ENCODE data around the gene WIF1.

Gene WIF1

GRCh38 chr12:65121956-65122469 lies 908 bp upstream of the WIF1 start:
- DNase-seq, result no peak

GRCh38 chr12:65119063-65119462 lies 2.0 kb downstream of the WIF1 start:
- DNase-seq, result no peak

GRCh38 chr12:65113621-65114035 lies 7.5 kb downstream of the WIF1 start:
- no peak for DNase-seq

- DNase-seq, result no peak
Observed at GRCh38 chr12:65106948-65107347, 14.2 kb downstream of the WIF1 start.

- no peak for DNase-seq
Observed at GRCh38 chr12:65100140-65100539, 21.0 kb downstream of the WIF1 start.

GRCh38 chr12:65099182-65099581 lies 21.9 kb downstream of the WIF1 start:
- no peak for DNase-seq

- DNase-seq, result no peak
Observed at GRCh38 chr12:65098364-65098763, 22.7 kb downstream of the WIF1 start.

- DNase-seq, result no peak
Observed at GRCh38 chr12:65094722-65095121, 26.4 kb downstream of the WIF1 start.

- no peak for DNase-seq
Observed at GRCh38 chr12:65093606-65094005, 27.5 kb downstream of the WIF1 start.

GRCh38 chr12:65090461-65090860 lies 30.6 kb downstream of the WIF1 start:
- DNase-seq, result no peak

- DNase-seq, result no peak
Observed at GRCh38 chr12:65086236-65086635, 34.9 kb downstream of the WIF1 start.

- no peak for DNase-seq
Observed at GRCh38 chr12:65084579-65084978, 36.5 kb downstream of the WIF1 start.

- DNase-seq, result no peak
Observed at GRCh38 chr12:65083581-65083980, 37.5 kb downstream of the WIF1 start.

- no peak for DNase-seq
Observed at GRCh38 chr12:65082406-65082805, 38.7 kb downstream of the WIF1 start.

GRCh38 chr12:65081496-65081895 lies 39.6 kb downstream of the WIF1 start:
- no peak for DNase-seq

- no peak for DNase-seq
Observed at GRCh38 chr12:65074932-65075331, 46.2 kb downstream of the WIF1 start.

- no peak for DNase-seq
Observed at GRCh38 chr12:65069336-65069735, 51.8 kb downstream of the WIF1 start.

- no peak for DNase-seq
Observed at GRCh38 chr12:65067383-65067782, 53.7 kb downstream of the WIF1 start.

- DNase-seq, result no peak
Observed at GRCh38 chr12:65055859-65056258, 65.2 kb downstream of the WIF1 start.

GRCh38 chr12:65051218-65051617 lies 69.9 kb downstream of the WIF1 start:
- no peak for DNase-seq

- no peak for DNase-seq
Observed at GRCh38 chr12:65045269-65045668, 75.8 kb downstream of the WIF1 start.

- no peak for DNase-seq
Observed at GRCh38 chr12:65039301-65039700, 81.8 kb downstream of the WIF1 start.

- no peak for DNase-seq
Observed at GRCh38 chr12:65025136-65025535, 96.0 kb downstream of the WIF1 start.

GRCh38 chr12:65023485-65023884 lies 97.6 kb downstream of the WIF1 start:
- DNase-seq, result no peak

GRCh38 chr12:65022960-65023359 lies 98.1 kb downstream of the WIF1 start:
- no peak for DNase-seq

GRCh38 chr12:65022421-65022820 lies 98.7 kb downstream of the WIF1 start:
- no peak for DNase-seq
